Activated T-helper 9 cell treated with anti-CD3 and anti-CD28 coated beads, Interleukin-2, amount 50 U/mL, for 16 hours (primary cell): ENCODE measurements around the gene DEF6.

Experiments used
- DNase-seq: peaks from one replicate; pipeline ENCODE4 v3.0.0-alpha.2; 2020; ENCODE audit warnings: low read depth

The DEF6 gene

DNA sequence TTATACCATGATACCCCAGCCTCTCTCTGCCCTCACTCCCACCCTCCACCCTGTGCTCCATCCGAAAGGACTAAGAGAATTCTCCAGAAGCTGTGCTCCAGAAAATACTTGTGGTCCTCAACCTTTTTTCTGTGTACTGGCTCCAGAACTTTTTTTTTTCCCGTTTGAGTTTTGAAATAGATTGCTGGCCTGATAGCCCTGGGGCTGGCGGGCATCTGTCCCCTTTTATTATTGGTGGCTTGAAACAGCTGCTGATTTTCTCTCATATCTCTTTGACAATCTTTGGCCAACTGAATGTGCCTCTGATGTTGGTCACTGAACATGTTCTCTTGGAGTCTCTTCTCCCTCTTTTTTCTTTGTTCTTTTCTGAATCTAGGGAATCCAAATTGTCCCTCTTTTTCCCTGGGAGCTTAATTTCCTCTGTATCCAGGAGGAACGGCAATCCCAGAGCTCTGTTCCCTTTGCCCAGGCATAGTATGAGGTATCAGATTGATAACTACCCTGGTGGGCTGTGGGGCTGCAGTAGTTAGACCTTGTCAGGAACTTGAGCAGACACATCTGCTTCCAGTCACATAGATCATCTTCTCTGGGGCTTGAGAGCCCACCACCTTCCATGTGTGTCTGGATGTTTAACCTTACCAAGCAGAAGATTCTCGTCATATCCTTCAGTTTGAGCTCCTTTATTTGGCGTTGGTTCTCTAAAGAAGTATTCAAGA lies 46.4 kb downstream of the DEF6 start:
- no peak for DNase-seq

DNA sequence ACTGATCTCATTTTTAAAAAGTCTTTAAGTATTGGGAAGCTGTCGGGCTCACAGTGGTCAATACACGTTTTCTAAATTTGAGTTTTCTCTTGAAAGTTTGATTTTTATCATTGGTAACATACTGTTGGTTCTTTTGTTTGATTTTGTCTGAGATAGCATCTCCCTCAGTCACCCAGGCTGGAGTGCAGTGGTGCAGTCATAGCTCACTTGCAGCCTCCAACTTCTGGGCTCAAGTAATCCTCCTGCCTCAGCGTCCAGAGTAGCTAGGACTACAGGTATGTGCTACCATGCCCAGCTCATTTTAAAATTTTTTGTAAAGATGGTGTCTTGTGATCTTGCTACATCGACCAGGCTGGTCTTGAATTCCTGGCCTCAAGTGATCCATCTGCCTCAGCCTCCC lies 53.8 kb downstream of the DEF6 start:
- no peak for DNase-seq

DNA sequence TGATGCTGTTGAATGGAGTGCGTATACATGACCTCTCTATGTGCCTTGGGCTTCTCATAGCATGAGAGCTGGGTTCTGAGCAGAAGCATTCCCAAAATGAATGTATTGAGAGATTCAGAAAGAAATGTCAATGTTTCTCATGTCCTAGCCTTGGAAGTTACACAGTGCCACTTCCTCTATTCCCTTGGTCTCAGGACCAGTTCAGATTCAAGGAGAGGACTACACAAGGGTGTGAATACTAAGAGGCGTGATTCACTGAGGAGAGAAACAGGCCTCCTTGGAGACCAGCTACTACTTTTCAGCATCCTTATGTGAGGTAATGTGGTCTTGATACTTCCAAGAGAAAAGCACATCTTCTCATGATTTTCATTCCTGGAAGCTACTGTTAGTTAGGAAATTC lies 55.1 kb downstream of the DEF6 start:
- no peak for DNase-seq

DNA sequence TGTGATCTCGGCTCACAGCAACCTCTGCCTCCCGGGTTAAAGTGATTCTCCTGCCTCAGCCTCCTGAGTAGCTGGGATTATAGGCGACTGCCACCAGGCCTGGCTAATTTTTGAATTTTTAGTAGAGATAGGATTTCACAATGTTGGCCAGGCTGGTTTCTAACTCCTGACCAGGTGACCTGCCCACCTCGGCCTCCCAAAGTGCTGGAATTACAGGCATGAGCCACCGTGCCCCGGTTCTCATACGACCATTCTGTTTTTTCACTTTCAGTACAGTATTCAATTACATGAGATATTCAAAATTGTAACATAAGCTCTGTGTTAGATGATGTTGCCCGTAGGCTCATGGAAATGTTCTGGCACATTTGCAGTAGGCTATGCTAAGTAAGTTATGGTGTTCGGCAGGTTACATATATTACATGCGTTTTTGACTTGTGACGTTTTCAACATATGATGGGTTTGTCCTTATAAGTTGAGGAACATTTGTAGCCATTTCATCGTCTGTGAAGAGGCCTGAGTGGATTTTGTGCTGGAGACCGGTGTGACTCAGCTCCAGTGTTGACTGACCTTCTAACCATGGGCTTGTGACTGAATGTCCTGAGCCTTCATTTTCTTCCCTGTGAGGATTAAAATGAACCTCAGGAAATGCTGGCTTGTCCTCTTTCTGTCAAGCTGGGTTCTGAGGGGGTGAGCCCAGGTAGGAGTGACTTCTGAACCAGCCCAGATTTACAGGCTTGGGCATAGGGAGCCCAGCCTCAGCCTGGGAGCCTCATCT lies 56.9 kb downstream of the DEF6 start:
- no peak for DNase-seq

DNA sequence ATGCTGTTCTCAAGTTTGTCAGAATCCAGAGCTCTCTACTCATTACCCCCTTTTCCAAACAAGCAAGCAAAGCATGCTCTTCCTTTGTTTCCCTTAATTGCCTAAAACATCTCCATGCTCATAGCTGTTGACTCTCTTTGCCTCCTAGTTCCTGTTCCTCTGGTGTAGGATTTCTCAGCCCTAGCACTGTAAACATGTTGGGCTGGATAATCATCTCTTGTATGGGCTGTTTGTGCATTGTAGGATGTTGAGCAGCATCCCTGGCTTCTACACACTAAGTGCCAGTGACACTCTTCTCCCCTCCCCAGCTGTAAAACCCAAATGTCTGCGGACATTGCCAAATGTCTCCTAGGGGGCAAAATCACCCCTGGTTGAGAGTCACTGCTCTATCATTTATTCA lies 58.8 kb downstream of the DEF6 start:
- no peak for DNase-seq

DNA sequence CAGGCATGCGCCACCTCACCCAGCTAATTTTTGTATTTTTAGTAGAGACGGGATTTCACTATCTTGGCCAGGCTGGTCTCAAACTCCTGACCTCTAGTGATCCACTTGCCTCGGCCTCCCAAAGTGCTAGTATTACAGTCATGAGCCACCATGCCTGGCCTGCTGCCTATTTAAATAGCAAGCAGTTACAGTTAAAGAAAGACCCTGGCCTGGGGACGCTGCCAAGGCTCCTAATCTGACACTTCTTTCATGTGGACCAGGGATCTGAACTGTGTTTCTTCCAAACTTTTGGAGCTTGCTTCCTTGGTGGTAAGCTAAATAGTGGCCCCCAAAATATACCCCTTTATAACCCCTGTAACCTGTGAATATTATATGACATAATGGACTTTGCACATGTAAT lies 60.1 kb downstream of the DEF6 start:
- DNase-seq: no peak

DNA sequence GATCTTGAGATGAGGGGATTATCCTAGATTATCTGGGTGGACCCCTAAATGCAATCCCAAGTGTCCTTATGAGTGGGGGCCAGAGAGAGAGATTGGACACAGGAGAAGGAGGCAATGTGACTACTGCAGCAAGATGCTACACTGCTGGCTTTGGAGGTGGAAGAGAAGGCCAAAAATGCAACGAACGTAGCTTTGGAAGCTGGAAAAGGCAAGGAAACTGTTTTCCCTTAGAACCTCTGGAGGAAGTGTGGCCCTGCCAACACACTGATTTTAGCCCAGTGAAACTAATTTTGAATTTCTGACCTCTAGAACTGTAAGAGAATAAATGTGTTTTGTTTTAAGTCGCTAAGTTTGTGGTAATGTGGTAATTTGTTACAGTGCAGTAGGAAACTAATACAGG lies 60.5 kb downstream of the DEF6 start:
- no peak for DNase-seq

DNA sequence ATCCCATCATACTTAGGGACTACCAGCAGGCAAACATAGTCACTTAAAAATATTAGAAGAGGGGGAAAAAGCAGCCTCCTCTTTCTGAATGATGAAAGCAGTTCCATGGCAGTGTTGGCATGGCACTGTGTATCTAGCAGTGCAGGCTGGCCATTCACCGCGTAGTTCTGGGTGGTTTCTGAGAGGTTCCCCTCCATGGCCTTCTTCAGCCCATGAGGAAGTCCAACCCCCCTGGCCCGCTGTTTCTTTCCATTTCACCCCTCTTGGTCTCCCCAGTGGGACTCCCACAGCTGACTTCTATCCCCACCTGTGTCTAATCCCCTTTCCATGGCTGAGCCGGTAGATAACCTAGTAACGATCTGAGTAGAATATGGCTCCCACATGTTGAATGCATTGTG lies 61.7 kb downstream of the DEF6 start:
- no peak for DNase-seq

DNA sequence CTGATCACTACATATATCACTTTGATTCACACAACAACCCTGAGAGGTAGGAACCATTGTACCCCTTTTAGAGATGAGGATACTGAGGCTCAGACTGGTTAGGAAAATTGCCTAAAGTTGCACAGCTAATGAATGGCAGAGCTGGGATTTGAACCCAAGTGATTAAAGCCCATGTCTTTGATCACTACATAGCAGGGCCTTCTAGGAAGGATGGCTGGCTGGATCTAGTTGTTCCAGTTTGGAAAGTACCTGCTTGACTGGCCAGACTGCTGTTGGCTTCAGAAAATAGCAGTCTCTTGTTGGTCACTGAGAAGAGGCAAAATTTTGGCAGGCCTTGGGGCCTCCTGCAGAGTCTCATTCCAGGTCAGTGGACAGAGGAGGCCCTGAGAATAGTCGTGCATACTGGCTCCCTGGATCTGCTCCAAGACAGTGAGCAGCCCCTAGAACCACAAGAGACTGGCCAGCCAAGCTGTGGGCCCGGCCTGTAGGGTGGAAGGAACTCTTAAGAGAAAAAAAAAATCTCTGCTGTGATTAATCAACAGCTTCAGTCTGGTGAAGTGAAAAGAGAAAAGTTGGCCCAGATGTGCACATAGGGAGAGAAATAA lies 62.2 kb downstream of the DEF6 start:
- no peak for DNase-seq

DNA sequence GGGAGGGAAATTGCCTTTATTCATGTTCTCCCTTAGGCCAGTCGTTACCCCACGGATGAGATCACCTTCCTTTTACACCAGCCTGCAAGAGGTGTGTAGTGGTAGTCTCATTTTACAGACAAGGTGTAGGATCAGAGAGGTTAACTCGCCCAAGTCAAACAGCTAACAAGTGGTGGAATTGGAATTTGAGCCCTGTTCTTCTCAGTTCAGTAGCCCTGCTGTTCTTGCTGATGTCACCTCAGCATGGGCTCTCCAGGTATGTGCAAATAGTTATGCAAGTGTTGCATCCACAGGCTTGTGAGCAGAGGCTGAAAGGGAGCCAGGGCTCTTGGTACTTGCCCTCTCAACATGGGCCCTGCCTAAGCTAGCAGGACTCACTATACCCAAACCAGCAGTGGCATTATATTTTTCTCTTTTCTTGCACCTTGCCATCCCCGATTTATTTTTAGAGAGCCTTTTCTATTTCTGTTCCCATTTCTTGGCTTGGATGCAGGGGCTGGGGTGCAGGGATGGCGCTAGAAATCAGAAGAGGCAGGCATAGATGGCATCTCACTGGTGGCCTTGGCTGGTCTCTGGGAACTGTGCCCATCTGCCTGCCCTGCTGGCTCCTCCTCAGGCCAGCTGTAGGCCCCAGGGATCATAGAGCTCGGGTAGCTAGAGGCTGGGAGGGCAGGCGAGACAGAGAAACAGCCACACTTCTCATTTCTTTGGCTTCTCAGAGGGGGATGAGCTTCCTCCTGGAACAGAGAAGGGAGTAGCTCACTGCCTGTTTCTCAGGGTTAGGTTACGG lies 62.9 kb downstream of the DEF6 start:
- no peak for DNase-seq

DNA sequence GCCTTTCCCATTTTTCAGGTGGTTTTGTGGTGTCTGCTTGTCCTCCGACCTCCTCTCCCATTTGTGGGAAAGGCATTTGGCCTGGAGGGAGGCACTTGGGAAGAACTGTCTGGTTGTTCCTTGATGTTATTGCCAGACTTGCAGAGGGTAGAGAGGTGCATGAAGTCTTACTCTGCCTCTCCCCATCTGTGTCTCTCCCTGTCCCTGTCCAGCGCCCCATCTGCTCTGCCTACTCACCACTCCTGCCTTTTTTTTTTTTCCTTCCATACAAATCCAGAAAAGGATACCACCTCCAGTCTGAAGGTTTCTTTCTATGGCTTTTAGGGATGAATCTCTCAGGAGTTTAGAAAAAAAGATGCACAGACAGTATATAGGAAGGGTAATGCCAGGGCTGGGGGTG lies 64.6 kb downstream of the DEF6 start:
- DNase-seq: no peak

DNA sequence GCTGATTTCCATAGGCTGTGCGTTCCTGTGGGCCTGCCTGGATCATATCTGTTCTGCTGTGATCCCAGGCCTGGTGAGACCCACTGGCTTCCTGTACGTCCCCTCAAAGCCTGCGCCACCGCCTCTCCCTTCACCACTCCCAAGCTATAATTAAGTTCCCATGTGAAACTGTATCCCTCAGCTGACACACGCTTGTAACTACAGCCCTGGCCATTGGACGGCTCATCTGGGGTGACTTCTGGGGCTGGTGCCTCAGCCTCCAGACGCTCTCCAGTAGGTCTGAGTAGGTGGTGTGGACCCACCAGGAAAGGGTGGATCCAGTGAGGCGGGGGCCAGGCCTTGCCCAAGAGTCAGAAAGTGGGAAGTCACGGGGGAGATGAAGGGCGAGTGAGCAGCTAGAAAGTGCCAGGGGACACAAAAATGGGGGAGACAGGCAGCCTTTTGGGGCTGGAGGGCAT lies 65.7 kb downstream of the DEF6 start:
- no peak for DNase-seq

DNA sequence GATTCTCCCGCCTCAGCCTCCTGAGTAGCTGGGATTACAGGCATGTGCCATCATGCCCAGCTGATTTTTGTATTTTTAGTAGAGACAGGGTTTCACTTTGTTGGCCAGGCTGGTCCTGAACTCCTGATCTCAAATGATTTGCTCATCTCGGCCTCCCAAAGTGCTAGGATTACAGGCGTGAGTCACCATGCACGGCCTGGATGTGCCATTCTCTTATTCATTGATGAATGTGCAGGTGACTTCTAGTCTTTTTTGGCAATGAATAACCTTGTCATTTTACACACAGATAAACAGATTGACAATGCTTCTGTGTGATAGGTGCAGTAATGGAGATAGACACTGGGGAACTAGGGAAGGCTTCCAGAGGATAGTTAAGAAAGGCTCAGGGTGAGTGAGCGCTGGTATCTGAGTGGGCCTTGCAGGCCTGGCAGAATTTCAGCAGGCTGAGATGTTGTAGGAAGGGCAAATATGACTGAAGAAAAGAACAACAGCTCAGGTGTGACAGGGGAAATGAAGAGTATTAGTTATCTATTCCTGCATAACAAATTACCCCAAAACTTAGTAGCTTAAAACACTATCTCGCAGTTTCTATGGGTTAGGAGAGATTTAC lies 68.1 kb downstream of the DEF6 start:
- no peak for DNase-seq

DNA sequence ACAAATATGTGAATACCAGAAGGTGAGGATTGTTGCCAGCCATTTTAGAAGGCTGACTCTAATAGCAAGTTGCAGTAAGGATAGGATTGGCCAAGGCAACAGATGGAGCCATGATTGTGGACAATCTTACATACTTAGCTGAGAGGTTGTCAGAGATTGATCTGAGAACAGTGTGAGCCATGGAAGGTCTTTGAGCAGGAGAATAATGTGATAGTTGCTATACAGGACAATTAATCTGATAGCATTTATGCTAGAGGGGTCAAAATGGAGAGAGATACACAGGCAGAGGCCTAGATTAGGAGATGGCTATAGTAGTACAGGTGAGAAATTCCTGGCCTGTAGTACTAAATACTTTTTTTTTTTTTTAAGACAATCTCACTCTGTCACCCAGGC lies 68.6 kb downstream of the DEF6 start:
- DNase-seq: no peak

DNA sequence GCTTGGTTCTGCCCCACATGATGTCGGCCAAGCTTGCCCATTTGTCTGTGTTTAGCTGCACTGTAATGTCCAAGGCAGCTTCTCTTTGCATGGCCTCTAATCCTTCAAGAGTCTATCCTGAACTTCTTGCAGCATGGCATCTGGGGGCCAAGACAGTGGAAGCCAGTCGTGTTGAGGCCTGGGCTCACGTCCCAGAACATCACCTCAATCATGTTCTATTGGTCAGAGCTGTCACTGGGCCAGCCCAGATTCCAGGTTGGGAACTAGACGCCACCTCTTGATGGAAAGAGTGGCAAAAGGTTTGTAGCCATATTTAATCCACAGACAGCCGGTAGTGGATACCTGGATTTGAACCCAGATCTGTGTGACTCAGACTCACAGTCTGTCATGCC lies 70.0 kb downstream of the DEF6 start:
- no peak for DNase-seq

DNA sequence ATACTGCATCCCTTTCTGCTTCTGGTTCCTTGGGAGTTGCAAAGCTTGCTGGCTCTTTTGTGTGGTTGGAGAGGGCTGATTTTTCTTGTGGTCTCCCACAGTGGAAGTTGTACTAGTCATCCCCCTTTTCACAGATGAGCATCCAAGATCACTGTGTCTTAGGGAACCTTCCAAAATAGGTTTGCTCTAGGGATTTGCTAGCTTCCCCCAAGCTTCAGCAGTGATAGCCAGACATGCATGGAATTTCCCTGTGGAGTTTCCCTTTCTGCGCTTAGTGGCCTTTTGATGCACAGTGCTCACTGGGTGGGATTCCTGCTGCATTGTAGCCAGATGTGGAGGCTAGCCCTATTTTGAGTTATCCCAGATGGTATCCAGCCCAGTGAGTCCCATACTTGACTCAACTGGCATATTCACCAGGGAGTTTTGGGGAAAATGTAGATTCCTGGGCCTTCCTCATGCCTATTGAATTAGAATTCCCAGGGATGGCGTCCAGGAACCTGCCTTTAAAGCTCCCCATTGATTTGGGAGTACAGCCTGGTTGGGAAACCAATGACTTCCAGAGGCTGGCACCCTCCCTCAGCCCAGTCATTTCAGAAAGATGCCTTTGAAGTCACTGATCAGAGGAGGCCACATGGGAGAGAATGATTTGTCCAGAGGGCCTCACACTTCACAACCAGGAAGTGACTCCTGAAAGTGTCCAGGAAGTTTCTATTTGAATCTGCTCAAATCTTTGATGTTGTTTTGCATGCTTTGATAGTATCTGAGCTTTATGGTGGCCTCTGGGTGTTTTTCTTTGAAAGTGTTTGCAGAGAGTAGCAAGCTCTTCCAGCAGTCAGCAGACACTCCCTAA lies 70.6 kb downstream of the DEF6 start:
- DNase-seq: no peak

DNA sequence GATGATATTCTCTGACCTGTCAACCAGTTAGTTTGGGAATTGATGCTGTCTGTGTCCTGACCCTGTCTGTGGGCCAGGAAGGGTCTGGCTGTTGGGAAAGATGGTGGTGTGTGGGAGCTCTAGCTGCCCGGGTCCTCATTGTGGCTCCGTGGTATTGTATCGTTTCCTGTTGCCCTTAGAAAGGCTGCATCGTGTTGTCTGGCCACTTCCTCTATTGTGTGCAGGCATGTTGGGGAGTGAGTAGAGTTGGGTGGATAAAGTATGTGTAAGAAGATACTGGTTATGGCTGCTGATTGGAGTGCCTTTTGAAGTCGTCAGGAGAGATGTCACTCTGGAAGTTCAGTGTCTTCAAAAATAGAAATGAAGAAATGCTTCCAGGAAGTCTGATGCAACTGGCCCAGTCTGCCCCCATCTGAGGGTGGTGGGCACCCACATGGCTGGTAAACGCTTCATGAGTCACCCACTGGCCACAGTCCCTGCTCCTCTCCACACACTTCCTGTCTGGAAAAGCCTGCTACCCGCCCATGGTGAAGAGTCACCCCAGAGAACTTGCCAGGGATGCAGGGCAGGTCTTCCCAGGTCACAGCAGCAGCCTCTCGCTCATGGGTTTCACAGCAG lies 72.6 kb downstream of the DEF6 start:
- DNase-seq: no peak

DNA sequence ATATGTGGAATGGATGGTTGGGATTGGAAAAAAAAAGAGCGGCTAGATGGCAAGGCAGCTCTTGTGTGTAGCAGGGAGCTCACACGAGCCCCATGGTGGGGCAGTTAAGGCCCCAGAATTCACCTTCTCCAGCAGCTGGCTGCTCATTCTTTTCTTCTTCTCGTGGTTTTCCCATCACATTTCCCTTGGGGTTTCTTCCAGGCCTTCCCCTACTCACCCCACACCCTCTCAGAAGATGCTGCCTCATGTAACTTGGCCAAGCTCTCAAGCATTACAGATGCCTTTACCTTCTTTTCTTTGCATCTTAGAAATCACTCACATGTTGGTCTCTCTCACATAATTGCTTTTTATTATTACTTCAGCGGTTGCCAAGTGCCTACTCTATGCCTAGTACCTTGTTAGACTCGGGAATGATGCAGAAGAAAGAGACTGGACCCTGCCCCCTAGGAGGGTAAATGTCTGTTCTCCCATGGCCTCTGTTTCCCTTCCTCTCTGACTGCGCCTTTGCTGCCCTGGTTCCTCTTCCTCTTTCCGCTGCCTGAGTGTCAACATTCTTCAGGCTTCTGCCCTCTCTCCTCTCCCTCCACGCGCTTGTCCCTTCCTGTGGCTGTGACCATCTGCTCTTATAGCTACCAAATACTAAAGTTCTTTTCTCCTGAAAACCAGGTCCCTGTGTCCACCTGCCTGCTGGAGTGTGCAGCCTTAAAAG lies 73.3 kb downstream of the DEF6 start:
- no peak for DNase-seq
